DND-41 (cell line): ENCODE results near the gene CDC14A.

Source experiments
- EZH2 ChIP-seq: IDR thresholded peaks from 3 replicates; pipeline ENCODE4 v1.6.1; 2012; ENCODE audit warnings: borderline replicate concordance, low read depth, mild to moderate bottlenecking, moderate library complexity, low read length, inconsistent platforms; ENCODE audit not compliant: severe bottlenecking
- TF ChIP-seq, protein P1 (sequence below): IDR thresholded peaks from 2 replicates; pipeline ENCODE4 v1.5.1; 2012; ENCODE audit warnings: borderline replicate concordance, low read length, moderate library complexity, mild to moderate bottlenecking; ENCODE audit not compliant: poor library complexity, severe bottlenecking; ENCODE audit errors: extremely low read depth

- TF ChIP-seq, protein P1, sequence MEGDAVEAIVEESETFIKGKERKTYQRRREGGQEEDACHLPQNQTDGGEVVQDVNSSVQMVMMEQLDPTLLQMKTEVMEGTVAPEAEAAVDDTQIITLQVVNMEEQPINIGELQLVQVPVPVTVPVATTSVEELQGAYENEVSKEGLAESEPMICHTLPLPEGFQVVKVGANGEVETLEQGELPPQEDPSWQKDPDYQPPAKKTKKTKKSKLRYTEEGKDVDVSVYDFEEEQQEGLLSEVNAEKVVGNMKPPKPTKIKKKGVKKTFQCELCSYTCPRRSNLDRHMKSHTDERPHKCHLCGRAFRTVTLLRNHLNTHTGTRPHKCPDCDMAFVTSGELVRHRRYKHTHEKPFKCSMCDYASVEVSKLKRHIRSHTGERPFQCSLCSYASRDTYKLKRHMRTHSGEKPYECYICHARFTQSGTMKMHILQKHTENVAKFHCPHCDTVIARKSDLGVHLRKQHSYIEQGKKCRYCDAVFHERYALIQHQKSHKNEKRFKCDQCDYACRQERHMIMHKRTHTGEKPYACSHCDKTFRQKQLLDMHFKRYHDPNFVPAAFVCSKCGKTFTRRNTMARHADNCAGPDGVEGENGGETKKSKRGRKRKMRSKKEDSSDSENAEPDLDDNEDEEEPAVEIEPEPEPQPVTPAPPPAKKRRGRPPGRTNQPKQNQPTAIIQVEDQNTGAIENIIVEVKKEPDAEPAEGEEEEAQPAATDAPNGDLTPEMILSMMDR = no peak
- no peak for TF ChIP-seq EZH2
Observed at GRCh38 chr1:100478816-100479215, 126.5 kb downstream of the CDC14A start.
